Peyer's patch (tissue), 4 donors: ENCODE measurements around the gene EXTL1.

Experiments
- POLR2A ChIP-seq, 2 donors: fragments of 450-650 bp; IDR thresholded peaks; one replicate each; pipeline ENCODE4 v1.5.1; 2017; ENCODE audit warnings: antibody characterized with exemption in 2 of 2, mild to moderate bottlenecking in 2 of 2, moderate library complexity in 2 of 2
- TF ChIP-seq, protein P1 (sequence below), 6 experiments: fragments of 450-650 bp in 4 of 6; fragments of 200-600 bp in 2 of 6; sonication (generic) in 1 of 6; IDR thresholded peaks; one replicate each; pipeline ENCODE4 v1.5.1; 2017 to 2019; ENCODE audit warnings: antibody characterized with exemption in 6 of 6, mild to moderate bottlenecking in 3 of 6, moderate library complexity in 1 of 6

DNA sequence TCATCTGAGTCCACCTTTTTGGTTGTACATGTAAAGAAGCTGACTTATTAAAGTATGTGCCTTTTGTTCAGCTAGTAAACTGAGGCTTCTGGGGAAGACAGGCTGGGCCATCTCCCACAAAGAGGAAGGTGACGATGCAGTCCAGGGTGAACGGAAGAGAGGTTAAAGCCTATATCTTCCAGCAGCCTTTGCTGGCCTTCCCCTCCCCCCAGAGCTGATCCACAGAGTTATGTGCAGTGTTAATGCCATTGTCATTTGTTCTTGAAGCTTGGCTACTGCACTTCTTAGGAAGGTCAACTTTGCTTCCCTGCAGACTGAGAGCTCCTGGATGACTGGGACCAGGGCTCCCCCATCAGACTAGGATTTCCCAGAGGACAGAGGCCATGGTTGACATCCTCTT lies 22.2 kb downstream of the EXTL1 start:
- TF ChIP-seq, protein P1, sequence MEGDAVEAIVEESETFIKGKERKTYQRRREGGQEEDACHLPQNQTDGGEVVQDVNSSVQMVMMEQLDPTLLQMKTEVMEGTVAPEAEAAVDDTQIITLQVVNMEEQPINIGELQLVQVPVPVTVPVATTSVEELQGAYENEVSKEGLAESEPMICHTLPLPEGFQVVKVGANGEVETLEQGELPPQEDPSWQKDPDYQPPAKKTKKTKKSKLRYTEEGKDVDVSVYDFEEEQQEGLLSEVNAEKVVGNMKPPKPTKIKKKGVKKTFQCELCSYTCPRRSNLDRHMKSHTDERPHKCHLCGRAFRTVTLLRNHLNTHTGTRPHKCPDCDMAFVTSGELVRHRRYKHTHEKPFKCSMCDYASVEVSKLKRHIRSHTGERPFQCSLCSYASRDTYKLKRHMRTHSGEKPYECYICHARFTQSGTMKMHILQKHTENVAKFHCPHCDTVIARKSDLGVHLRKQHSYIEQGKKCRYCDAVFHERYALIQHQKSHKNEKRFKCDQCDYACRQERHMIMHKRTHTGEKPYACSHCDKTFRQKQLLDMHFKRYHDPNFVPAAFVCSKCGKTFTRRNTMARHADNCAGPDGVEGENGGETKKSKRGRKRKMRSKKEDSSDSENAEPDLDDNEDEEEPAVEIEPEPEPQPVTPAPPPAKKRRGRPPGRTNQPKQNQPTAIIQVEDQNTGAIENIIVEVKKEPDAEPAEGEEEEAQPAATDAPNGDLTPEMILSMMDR (IDR thresholded peaks at IDR 0.05) = no peak
- TF ChIP-seq POLR2A (IDR thresholded peaks at IDR 0.05) = no peak
